Articular chondrocyte of knee joint (primary cell): ENCODE data around the gene PTPN9. TPM values are rescaled to one million over a fixed set of nuclear protein-coding genes. Genes with fewer than 3 reads are reported as not detected.

Experiments used
- small RNA-seq: library from RNA; depleted of rRNA; stranded (forward); fragments of <200 nt; gene quantifications from one replicate; pipeline ENCODE3, GENCODE V24; 2012
- total RNA-seq: library from RNA; depleted of rRNA; stranded (reverse); fragments of >200 nt; gene quantifications from 2 replicates; pipeline ENCODE4 v1.2.3, GENCODE V29; 2012

Gene PTPN9
- 25.0 and 26.2 TPM in 2 replicates for total RNA-seq

GRCh38 chr15:75578948-75579920, at the start of gene PTPN9:
PTPN9 (minus strand) TSS chr15:75579315; CDS start chr15:75578776, 539 bp downstream.

DNA sequence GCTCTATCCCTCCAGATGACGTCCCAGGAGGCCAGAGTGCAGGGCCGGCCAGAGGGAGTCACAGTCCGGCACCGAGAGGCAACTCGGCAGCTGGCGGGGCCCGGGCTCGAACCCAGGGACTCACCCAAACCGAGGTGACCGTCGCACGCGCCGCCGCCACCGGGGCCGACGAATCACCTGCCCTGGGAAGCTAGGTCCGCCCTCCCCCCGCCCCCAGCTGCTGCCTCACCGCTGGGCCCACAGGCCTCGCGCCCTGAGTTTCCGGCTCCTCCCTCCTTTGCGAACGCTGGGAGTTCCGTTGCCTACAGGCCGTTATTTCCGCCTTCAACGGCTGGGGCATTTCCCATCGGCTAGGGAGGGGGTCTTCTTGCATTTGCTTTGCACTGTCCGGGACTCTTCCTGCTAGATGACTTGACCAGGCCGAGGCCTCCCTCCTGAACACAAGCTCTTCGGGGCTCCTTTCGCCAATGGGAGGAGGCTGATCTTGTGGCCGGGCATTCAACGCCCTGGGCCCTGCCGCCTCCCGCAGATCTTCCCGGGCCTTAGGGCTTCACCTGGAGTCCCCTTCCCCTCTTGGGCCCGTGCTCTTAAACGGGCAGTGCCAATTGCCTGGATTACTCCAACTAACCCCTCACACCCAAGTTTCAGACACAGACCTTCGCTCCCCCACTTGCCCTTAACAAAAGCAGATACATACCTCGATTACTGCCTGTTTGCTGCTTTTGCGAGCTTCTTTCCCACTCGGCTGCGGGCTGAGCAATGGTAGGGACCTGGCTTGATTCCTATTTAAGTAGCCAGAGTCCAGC, 46.6 kb upstream of the PTPN9 start, which contains the start of gene SNUPN:
TSS of gene SNUPN (minus strand) at position 184 of the 806 bp plus-strand sequence. CDS start 4,674 bp downstream, outside the sequence.

GRCh38 chr15:75451674-75452363, 127.3 kb downstream of the PTPN9 start, which contains the start of gene SIN3A:
SIN3A (minus strand) TSS chr15:75451690; CDS start chr15:75430375, 21,315 bp downstream.

Small RNA genes lying within 50 kb of the gene (small RNA-seq; reads per million reads assigned to genes)
- gene AC105036.1 (not detected), gene AC105036.2 (not detected)

Other genes starting within 250 kb of the PTPN9 start
- gene COMMD4, start 243.3 kb downstream of the PTPN9 start, total RNA-seq: 50.0 and 52.8 TPM in 2 replicates
- gene NEIL1, start 232.3 kb downstream of the PTPN9 start, total RNA-seq: 5.0 and 5.4 TPM in 2 replicates
- 72.2 and 120 TPM in 2 replicates for gene MAN2C1, start 210.7 kb downstream of the PTPN9 start, total RNA-seq
- 40.1 and 45.6 TPM in 2 replicates for gene SIN3A, start 127.6 kb downstream of the PTPN9 start, total RNA-seq
- 35.8 and 48.1 TPM in 2 replicates for gene SNUPN, start 46.4 kb upstream of the PTPN9 start, total RNA-seq
- 59.8 and 76.2 TPM in 2 replicates for gene IMP3, start 60.9 kb upstream of the PTPN9 start, total RNA-seq
- 42.6 and 44.7 TPM in 2 replicates for gene SNX33, start 68.6 kb upstream of the PTPN9 start, total RNA-seq
- 144 and 158 TPM in 2 replicates for gene CSPG4, start 133.5 kb upstream of the PTPN9 start, total RNA-seq